Measurements from ENCODE around the gene CYB561D2.
"Not testable (repeated sequence)": the region's sequence is repeated elsewhere in the genome, so short reads cannot be mapped to it uniquely, and the experiment has no call there.

The CYB561D2 gene

GRCh38 chr3:50304601-50305000, 46.1 kb upstream of the CYB561D2 start:
- Histone ChIP-seq H4K20me1 (ENCODE audit: control insufficient read depth, insufficient read depth, low read depth, low read length) (no peaks in the 10 kb centered on the region), H3K9me2 (replicated peaks; ENCODE audit: control insufficient read depth, low read length) (no peaks in the 10 kb centered on the region), H3K4me2 (ENCODE audit: low read length) (peak overlapping the region; percentile 8), H3K9me3 (ENCODE audit: control insufficient read depth, insufficient read depth, low read length) (no peaks in the 10 kb centered on the region), H3K36me3 (ENCODE audit: control insufficient read depth, low read length) (no peaks in the 10 kb centered on the region), H3K27ac (ENCODE audit: low read depth, low read length) (peak overlapping the region; percentile 2; the same call in 1 of the 2 replicates), H3K4me3 (ENCODE audit: low read length) (no peak overlapping the region), H3K4me1 (ENCODE audit: control insufficient read depth, low read length) (peaks cover 17% of the 10 kb centered on the region), H3F3A (ENCODE audit: control insufficient read depth, insufficient read depth) (peaks cover 7% of the 10 kb centered on the region), H3K79me2 (ENCODE audit: control insufficient read depth, low read length) (no peaks in the 10 kb centered on the region), H3K27me3 (ENCODE audit: control insufficient read depth, low read length) (no peaks in the 10 kb centered on the region)
- TF ChIP-seq CTCF (IDR thresholded peaks at IDR 0.05; ENCODE audit: low read depth, low read length, poor library complexity, severe bottlenecking), result no peak
- no peak for TF ChIP-seq EZH2phosphoT487 (IDR thresholded peaks at IDR 0.05; ENCODE audit: borderline replicate concordance, low read length)

GRCh38 chr3:50312041-50312440, 38.6 kb upstream of the CYB561D2 start:
- H3K9me2 ChIP-seq (replicated peaks; ENCODE audit: control insufficient read depth, low read length); H3K36me3 ChIP-seq (ENCODE audit: control insufficient read depth, low read length); H3K27me3 ChIP-seq (ENCODE audit: control insufficient read depth, low read length); H3K9me3 ChIP-seq (ENCODE audit: control insufficient read depth, insufficient read depth, low read length); H3K4me1 ChIP-seq (ENCODE audit: control insufficient read depth, low read length); H4K20me1 ChIP-seq (ENCODE audit: control insufficient read depth, insufficient read depth, low read depth, low read length); H3K27ac ChIP-seq (ENCODE audit: low read depth, low read length); H3F3A ChIP-seq (ENCODE audit: control insufficient read depth, insufficient read depth); H3K4me3 ChIP-seq (ENCODE audit: low read length); H3K4me2 ChIP-seq (ENCODE audit: low read length); H3K79me2 ChIP-seq (ENCODE audit: control insufficient read depth, low read length): not testable (repeated sequence)

- Histone ChIP-seq H3K4me3 (ENCODE audit: low read length) (no peak overlapping the region), H4K20me1 (ENCODE audit: control insufficient read depth, insufficient read depth, low read depth, low read length) (no peaks in the 10 kb centered on the region), H3K27me3 (ENCODE audit: control insufficient read depth, low read length) (no peaks in the 10 kb centered on the region), H3K4me1 (ENCODE audit: control insufficient read depth, low read length) (peaks cover 6% of the 10 kb centered on the region; the same call in 1 of the 2 replicates), H3K9me2 (replicated peaks; ENCODE audit: control insufficient read depth, low read length) (no peaks in the 10 kb centered on the region), H3K27ac (ENCODE audit: low read depth, low read length) (no peak overlapping the region), H3K4me2 (ENCODE audit: low read length) (no peak overlapping the region), H3F3A (ENCODE audit: control insufficient read depth, insufficient read depth) (no peaks in the 10 kb centered on the region; the same call in 1 of the 2 replicates), H3K79me2 (ENCODE audit: control insufficient read depth, low read length) (no peaks in the 10 kb centered on the region), H3K36me3 (ENCODE audit: control insufficient read depth, low read length) (peaks cover 8% of the 10 kb centered on the region), H3K9me3 (ENCODE audit: control insufficient read depth, insufficient read depth, low read length) (no peaks in the 10 kb centered on the region)
- TF ChIP-seq EZH2phosphoT487 (IDR thresholded peaks at IDR 0.05; ENCODE audit: borderline replicate concordance, low read length) (no peak), CTCF (IDR thresholded peaks at IDR 0.05; ENCODE audit: low read depth, low read length, poor library complexity, severe bottlenecking) (no peak)
Observed at GRCh38 chr3:50314342-50314741, 36.3 kb upstream of the CYB561D2 start.

GRCh38 chr3:50314816-50315215, 35.8 kb upstream of the CYB561D2 start:
- no peak overlapping the region for H3K4me2 ChIP-seq (ENCODE audit: low read length)
- TF ChIP-seq EZH2phosphoT487 (IDR thresholded peaks at IDR 0.05; ENCODE audit: borderline replicate concordance, low read length), result no peak
- TF ChIP-seq CTCF (IDR thresholded peaks at IDR 0.05; ENCODE audit: low read depth, low read length, poor library complexity, severe bottlenecking), result no peak
- H3K27me3 ChIP-seq (ENCODE audit: control insufficient read depth, low read length), result no peaks in the 10 kb centered on the region
- no peaks in the 10 kb centered on the region for H4K20me1 ChIP-seq (ENCODE audit: control insufficient read depth, insufficient read depth, low read depth, low read length)
- peaks cover 6% of the 10 kb centered on the region; the same call in 1 of the 2 replicates for H3K4me1 ChIP-seq (ENCODE audit: control insufficient read depth, low read length)
- no peak overlapping the region for H3K27ac ChIP-seq (ENCODE audit: low read depth, low read length)
- no peaks in the 10 kb centered on the region for H3K9me3 ChIP-seq (ENCODE audit: control insufficient read depth, insufficient read depth, low read length)
- no peak overlapping the region for H3K4me3 ChIP-seq (ENCODE audit: low read length)
- no peaks in the 10 kb centered on the region for H3K79me2 ChIP-seq (ENCODE audit: control insufficient read depth, low read length)
- peaks cover 10% of the 10 kb centered on the region for H3K36me3 ChIP-seq (ENCODE audit: control insufficient read depth, low read length)
- H3K9me2 ChIP-seq (replicated peaks; ENCODE audit: control insufficient read depth, low read length), result no peaks in the 10 kb centered on the region
- H3F3A ChIP-seq (ENCODE audit: control insufficient read depth, insufficient read depth), result no peaks in the 10 kb centered on the region; the same call in 1 of the 2 replicates
